ENCODE results near the gene STAT5B.
"Not testable (repeated sequence)": the region's sequence is repeated elsewhere in the genome, so short reads cannot be mapped to it uniquely, and the experiment has no call there.

The STAT5B gene

GRCh38 chr17:42225646-42226045 is 50.5 kb downstream of the STAT5B start:
- no peak for DNase-seq

GRCh38 chr17:42224651-42225050 is 51.5 kb downstream of the STAT5B start:
- DNase-seq = no peak

GRCh38 chr17:42221886-42222745 is 54.1 kb downstream of the STAT5B start:
- DNase-seq = peak; percentile 44

- not testable (repeated sequence) for DNase-seq
These were observed 56.9 kb downstream of the STAT5B start for GRCh38 chr17:42219280-42219679.

DNA sequence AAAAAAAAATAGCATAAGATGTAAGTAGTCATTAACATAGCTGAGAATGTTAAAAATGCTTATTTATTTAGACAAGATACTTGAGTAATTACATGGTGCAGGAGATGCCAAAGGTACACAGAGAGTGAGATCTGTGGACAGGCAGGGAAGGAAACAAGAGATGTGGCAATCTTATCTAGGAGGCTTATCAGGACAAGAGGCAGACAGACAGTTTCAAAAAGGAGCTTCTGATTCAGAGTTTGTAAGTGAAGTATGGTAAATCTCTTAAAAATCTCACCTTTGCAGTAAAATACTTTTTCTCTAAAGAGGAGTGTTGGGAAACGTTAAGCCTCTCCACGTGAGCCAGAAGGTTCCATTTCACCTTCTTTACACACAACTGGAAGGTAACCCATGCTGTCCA is 62.0 kb downstream of the STAT5B start:
- no peak for DNase-seq

- no peak for DNase-seq
These were observed 63.8 kb downstream of the STAT5B start for GRCh38 chr17:42212382-42212781.

DNA sequence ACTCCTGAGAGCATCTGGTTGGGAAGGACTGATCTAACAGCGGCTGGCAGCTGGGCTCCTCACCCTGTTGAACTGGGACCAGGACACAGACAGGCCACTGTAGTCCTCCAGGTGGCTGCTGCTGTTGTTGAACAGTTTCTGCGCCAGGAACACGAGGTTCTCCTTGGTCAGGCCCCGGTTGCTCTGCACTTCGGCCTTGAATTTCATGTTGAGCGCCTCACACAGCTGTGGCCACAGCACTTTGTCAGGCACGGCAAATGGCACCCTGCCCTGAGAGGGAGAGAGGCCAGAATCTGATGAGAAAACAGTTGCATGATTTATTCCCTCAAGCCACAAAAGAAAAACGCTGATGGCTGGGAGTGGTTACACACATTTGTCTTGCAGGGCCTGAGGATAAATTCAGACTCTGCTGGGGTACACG is 64.3 kb downstream of the STAT5B start:
- not testable (repeated sequence) for DNase-seq

DNA sequence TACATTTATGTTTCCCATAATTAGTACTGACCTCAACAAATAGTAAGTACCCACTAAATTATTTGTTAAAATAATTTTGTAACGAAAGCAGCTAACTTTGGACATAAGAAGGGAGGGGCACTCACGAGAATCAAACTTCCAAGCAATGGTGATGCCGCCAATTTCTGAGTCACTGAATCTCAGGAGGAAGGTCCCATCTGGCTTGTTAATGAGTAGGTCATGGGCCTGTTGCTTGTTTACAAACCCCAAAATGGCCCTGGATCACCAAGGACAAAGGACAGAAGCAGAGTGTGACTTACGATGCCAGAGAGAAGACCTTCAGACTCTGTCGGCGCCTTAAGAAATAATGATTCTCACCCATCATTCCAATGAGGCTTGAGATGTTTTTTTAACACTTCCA is 66.1 kb downstream of the STAT5B start:
- no peak for DNase-seq

GRCh38 chr17:42206153-42206612 is 70.0 kb downstream of the STAT5B start:
- DNase-seq = not testable (repeated sequence)

- no peak for DNase-seq
These were observed 72.8 kb downstream of the STAT5B start for GRCh38 chr17:42203354-42203753.

DNA sequence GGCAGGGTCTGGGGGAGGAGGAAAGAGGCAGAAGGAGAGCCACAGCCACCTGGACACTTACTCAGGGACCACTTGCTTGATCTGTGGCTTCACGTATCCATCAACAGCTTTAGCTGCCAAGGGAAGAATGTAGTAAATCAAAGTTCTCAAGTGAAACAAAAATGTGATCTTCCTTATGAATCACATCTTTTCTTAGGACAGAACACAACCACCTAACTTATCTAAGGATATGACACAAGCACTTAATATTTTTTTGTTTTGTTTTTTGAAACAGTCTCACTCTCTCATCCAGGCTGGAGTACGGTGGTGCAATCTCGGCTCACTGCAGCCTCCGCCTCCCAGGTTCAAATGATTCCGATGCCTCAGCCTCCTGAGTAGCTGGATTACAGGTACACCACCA is 73.5 kb downstream of the STAT5B start:
- no peak for DNase-seq

- DNase-seq = no peak
These were observed 74.0 kb downstream of the STAT5B start for GRCh38 chr17:42202159-42202558.

DNA sequence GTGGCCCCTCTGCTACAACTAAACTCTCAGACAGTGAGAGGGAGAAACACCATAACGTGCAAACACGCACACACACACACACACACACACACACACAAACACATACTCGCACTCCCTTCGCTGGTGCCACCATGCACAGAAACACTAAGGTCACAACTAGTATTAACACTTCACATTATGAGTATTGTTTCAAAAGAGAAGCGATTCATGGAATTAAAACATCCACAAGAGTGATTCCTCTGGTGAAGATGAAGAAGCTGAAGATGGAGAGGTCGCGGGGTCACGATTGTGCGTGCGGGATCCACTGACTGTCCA is 74.8 kb downstream of the STAT5B start:
- no peak for DNase-seq

GRCh38 chr17:42200706-42201457 is 75.3 kb downstream of the STAT5B start:
- DNase-seq = no peak

- no peak for DNase-seq
These were observed 76.7 kb downstream of the STAT5B start for GRCh38 chr17:42199416-42200011.

DNA sequence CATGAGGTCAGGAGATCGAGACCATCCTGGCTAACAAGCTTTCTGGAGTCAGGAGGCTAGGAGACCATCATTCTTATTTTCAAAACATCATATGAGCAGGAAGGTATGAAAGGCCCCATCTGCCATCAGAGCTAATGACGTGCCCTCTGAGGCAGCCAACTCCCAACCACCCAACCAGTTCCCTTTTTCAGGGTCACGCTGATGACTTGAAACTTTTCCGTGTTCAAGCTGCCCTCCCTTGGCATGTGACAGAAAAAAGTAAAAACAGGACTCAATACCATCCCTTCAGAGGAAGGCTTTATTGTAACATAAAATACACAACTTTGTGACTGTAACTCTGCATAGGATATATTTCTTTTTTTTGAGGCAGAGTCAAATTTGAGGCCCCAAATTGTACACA is 77.3 kb downstream of the STAT5B start:
- no peak for DNase-seq

- DNase-seq = no peak
These were observed 78.5 kb downstream of the STAT5B start for GRCh38 chr17:42197564-42198156.

- DNase-seq = peak; percentile 68
These were observed 82.0 kb downstream of the STAT5B start, which contains the start of gene GHDC for GRCh38 chr17:42193969-42194899. Gene GHDC, minus strand, starts transcription at chr17:42194494. Its CDS starts 913 bp downstream, at chr17:42193581.

DNA sequence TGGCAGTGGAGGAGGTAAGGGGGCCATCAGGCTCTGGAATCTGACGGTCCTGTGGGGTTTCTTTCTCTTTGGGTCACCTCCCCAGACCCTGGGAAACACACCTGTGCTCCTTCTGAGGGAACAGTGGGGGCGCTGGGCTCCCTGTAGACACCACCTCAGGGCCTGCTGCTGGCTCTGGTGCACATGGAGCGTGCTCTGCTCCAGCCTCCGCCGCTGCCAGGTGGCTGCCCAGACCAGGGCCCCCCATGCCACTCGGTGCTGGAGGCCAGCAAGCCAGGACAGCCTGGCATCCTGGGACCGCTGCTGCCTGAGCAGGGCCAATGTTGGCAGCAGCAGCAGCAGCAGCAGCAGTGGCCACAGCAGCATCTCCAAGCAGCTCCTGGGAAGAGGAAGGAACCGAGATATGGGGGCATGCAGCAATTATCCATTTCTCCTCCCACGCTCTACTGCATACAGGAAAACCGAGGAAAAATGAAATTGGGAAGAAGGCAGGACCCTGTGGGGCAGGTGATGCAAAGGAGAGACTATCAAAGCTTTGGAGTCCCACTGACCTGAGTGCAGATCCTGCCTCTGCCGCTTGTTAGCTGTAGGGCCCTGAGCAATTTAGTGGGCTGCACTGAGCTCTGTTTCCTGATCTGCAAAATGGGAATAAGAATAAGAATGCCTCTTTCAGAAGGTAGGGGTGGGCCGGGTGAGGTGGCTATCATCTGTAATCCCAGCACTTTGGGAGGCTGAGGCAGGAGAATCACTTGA is 82.8 kb downstream of the STAT5B start:
- DNase-seq = no peak

DNA sequence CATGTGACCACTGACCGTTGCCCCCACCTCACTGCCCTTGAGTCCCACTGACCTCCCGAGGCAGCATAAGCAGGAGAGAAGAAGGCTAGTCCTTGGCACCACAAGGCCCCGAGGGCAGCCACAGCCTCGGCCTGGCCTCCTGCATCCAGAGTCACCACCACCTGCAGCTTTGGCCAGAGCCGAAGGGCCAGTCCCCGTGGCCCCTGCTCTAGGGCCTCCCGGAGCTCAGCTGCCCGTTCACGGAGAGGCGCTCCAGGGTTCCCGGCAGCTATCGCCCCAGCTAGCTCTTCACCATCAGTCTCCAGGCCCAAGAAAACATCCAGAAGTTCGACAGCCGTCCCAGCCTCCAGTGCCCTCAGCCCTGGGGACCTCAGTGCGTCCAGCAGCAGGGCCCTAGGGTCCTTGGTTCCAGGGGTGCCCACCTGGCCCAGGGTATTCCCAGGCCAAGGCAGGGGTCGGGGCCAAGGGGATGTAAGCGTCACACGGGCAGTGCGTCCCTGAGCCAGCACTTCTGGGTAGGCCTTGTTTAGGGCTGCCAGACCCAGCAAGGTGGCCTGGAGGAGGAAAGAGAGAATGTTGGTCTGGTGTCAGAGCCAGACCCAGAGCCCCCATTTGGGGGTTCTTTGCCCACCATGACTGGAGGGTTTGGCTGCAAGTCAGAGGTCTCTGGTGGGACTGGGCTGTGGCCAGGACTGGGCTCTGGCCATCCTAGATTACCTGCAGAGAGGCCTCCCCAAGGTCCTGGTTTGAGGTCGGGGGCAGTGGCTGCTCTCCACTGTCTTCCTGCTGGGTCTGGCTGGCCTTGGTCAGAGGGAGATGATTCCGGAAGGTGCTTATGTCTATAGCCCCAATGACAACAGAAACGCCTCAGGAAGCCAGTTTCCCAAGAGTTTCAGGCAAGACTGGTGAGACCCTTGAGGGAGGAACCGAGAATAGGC is 83.7 kb downstream of the STAT5B start:
- DNase-seq = no peak

Measured in activated T-cell treated with anti-CD3 and anti-CD28 coated beads for 4 hours (primary cell).